CD14-positive monocyte (primary cell): Measurements from ENCODE around the gene TOB2. TPM values are rescaled to one million over a fixed set of nuclear protein-coding genes. Genes with fewer than 3 reads are reported as not detected.

Experiments
- DNase-seq, 3 donors: peaks; one replicate each; pipeline ENCODE4 v3.0.0-alpha.2; 2011 to 2022
- H2AFZ ChIP-seq: 2 replicates; pipeline ENCODE4 v1.6.0; 2012; ENCODE audit warnings: mild to moderate bottlenecking, low read depth, low read length, inconsistent platforms; ENCODE audit not compliant: insufficient read depth, poor library complexity, severe bottlenecking
- H3K27ac ChIP-seq, 2 donors: 1 replicate in 1 of 2; 2 replicates in 1 of 2; pipeline ENCODE4 v1.5.1; 2012 to 2013; ENCODE audit warnings: low read length in 2 of 2, control low read depth in 1 of 2, inconsistent platforms in 1 of 2, low read depth in 1 of 2, mild to moderate bottlenecking in 1 of 2
- H3K27me3 ChIP-seq, 2 donors: one replicate each; pipeline versions ENCODE4 v1.6.0 to v1.6.1; 2011 to 2013; ENCODE audit warnings: low read length in 2 of 2; ENCODE audit not compliant: control insufficient read depth in 2 of 2, insufficient read depth in 2 of 2
- H3K36me3 ChIP-seq, 2 donors: replicated peaks in 1 of 2; 1 replicate in 1 of 2; 2 replicates in 1 of 2; pipeline versions ENCODE4 v1.5.1 to v1.6.1; 2012 to 2013; ENCODE audit warnings: low read length in 2 of 2, control low read depth in 1 of 2, inconsistent platforms in 1 of 2, mild to moderate bottlenecking in 1 of 2; ENCODE audit not compliant: insufficient read depth in 2 of 2, control insufficient read depth in 1 of 2
- H3K4me1 ChIP-seq, 2 donors: 1 replicate in 1 of 2; 2 replicates in 1 of 2; pipeline versions ENCODE4 v1.5.1 to v1.6.1; 2012 to 2013; ENCODE audit warnings: low read length in 2 of 2, control low read depth in 1 of 2, inconsistent platforms in 1 of 2, mild to moderate bottlenecking in 1 of 2, moderate library complexity in 1 of 2; ENCODE audit not compliant: insufficient read depth in 2 of 2, control insufficient read depth in 1 of 2
- H3K4me2 ChIP-seq: replicated peaks from 2 replicates; pipeline ENCODE3; 2012; ENCODE audit warnings: low read length, moderate library complexity, mild to moderate bottlenecking; ENCODE audit not compliant: poor library complexity, severe bottlenecking; ENCODE audit errors: extremely low read depth
- H3K4me3 ChIP-seq, 3 experiments: fragments of 200-600 bp in 1 of 3; sonication (generic) in 1 of 3; replicated peaks in 1 of 3; 1 replicate in 2 of 3; 2 replicates in 1 of 3; pipeline ENCODE4 v1.5.1; 2011 to 2013; ENCODE audit warnings: low read length in 3 of 3, mild to moderate bottlenecking in 3 of 3, control low read depth in 2 of 3, low read depth in 2 of 3, inconsistent platforms in 1 of 3, moderate library complexity in 1 of 3
- H3K79me2 ChIP-seq: 2 replicates; pipeline ENCODE4 v1.6.0; 2012; ENCODE audit warnings: mild to moderate bottlenecking, control low read depth, inconsistent platforms, low read length, moderate library complexity; ENCODE audit not compliant: insufficient read depth
- H3K9ac ChIP-seq: 2 replicates; pipeline ENCODE4 v1.6.0; 2017; ENCODE audit warnings: low read length, mild to moderate bottlenecking; ENCODE audit not compliant: insufficient read depth, poor library complexity, severe bottlenecking
- H3K9me3 ChIP-seq, 2 donors: replicated peaks in 1 of 2; 1 replicate in 1 of 2; 2 replicates in 1 of 2; pipeline versions ENCODE4 v1.5.1 to v1.6.1; 2012 to 2013; ENCODE audit warnings: low read length in 2 of 2, control low read depth in 1 of 2; ENCODE audit not compliant: control insufficient read depth in 1 of 2, insufficient read depth in 1 of 2
- H4K20me1 ChIP-seq: 2 replicates; pipeline ENCODE4 v1.6.0; 2012; ENCODE audit warnings: mild to moderate bottlenecking, low read length, control low read depth, moderate library complexity; ENCODE audit not compliant: insufficient read depth
- H3K27ac Mint-ChIP-seq, 7 donors: one replicate each; pipeline ENCODE4 v1.8.0; 2020; ENCODE audit warnings: mild to moderate bottlenecking in 7 of 7, mixed read lengths in 7 of 7, moderate library complexity in 6 of 7, inconsistent platforms in 2 of 7
- H3K27me3 Mint-ChIP-seq, 3 donors: one replicate each; pipeline ENCODE4 v1.8.0; 2021 to 2022; ENCODE audit warnings: low read depth in 3 of 3, mild to moderate bottlenecking in 3 of 3, mixed read lengths in 3 of 3, moderate library complexity in 3 of 3, inconsistent platforms in 1 of 3
- H3K36me3 Mint-ChIP-seq, 2 donors: one replicate each; pipeline ENCODE4 v1.8.0; 2020; ENCODE audit warnings: mixed read lengths in 2 of 2, inconsistent platforms in 1 of 2, mild to moderate bottlenecking in 1 of 2
- H3K4me1 Mint-ChIP-seq: one replicate; pipeline ENCODE4 v1.8.0; 2020; ENCODE audit warnings: mild to moderate bottlenecking, mixed read lengths
- H3K4me3 Mint-ChIP-seq, 2 donors: one replicate each; pipeline ENCODE4 v1.8.0; 2020; ENCODE audit warnings: mild to moderate bottlenecking in 2 of 2, mixed read lengths in 2 of 2, moderate library complexity in 1 of 2
- H3K9me3 Mint-ChIP-seq, 7 donors: one replicate each; pipeline ENCODE4 v1.8.0; 2020 to 2022; ENCODE audit warnings: mixed read lengths in 7 of 7, mild to moderate bottlenecking in 6 of 7, moderate library complexity in 6 of 7, inconsistent platforms in 2 of 7
- CTCF ChIP-seq: fragments of 200-600 bp; IDR thresholded peaks from one replicate; pipeline ENCODE4 v1.8.0; 2022; ENCODE audit warnings: antibody characterized with exemption, mild to moderate bottlenecking
- WGBS: methylation state at CpG from one replicate; pipeline ENCODE4 v1.1.5; 2013; ENCODE audit warnings: missing lambda C conversion rate; ENCODE audit not compliant: insufficient coverage; 5-methylcytosine and 5-hydroxymethylcytosine counted together
- intact Hi-C, 2 donors: fragments of 100-400 bp; cut with micrococcal nuclease; formaldehyde crosslinking; loops; one replicate each; pipeline versions ENCODE4 v1.15.0 to v1.15.1; 2023
- polyA plus RNA-seq, 3 donors: library from polyadenylated mRNA; depleted of rRNA in 1 of 3; unstranded in 2 of 3; stranded (reverse) in 1 of 3; fragments of 300-500 nt in 2 of 3; fragments of >200 nt in 1 of 3; fragmentation: Illumina TruSeq in 2 of 3; gene quantifications; 1 replicate in 2 of 3; 2 replicates in 1 of 3; pipeline ENCODE4 v1.2.3, GENCODE V29; 2012 to 2021

The TOB2 gene
- polyA plus RNA-seq, 3 donors = 7.0 to 40.4 (median 11.5) TPM

DNA sequence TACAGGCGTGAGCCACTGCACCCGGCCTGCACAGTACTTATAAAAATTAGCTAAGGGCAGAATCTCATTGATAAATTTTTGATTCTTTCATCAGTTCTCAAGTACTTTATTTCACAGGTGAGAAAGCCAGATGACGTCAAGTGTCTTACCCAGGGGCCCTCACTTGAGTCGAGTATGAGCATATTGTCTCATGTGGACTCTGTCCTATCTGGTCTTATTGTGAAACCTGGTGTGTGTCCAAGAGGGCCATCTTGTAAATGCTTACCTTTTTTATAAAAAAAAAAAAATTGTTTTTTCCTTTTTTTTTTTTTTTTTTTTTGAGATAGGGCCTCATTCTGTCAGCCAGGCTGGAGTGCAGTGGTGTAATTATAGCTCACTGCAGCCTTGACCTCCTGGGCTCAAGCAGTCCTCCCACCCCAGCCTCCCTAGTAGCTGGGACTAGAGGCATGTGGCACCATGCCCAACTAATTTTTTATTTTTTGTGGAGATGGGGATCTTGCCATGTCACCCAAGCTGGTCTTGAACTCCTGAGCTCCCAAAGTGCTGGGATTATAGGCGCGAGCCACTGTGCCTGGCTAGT is 28.4 kb upstream of the TOB2 start:
- Histone ChIP-seq H2AFZ (no peak overlapping the region), H3K36me3 (peaks cover 5 to 49% of the 10 kb centered on the region in 2 donors), H4K20me1 (peaks cover 53% of the 10 kb centered on the region), H3K4me2 (no peak overlapping the region), H3K27ac (no peak overlapping the region), H3K79me2 (peaks cover 96% of the 10 kb centered on the region), H3K4me3 (no peak overlapping the region), H3K9me3 (no peaks in the 10 kb centered on the region), H3K27me3 (no peaks in the 10 kb centered on the region), H3K4me1 (peaks cover 1 to 10% of the 10 kb centered on the region in 2 donors), H3K9ac (no peak overlapping the region)
- no peaks in the 10 kb centered on the region for H3K9me3 Mint-ChIP-seq
- H3K4me1 Mint-ChIP-seq = peaks cover 23% of the 10 kb centered on the region
- TF ChIP-seq CTCF = no peak
- no peak for DNase-seq
- H3K36me3 Mint-ChIP-seq = peaks cover 25 to 42% of the 10 kb centered on the region in 2 donors
- no peak overlapping the region for H3K27ac Mint-ChIP-seq
- intact Hi-C loops = loop anchor here in 1 of 2 donors (10.0 kb wide), 1 partner anchor 150 kb away; the partner anchor contains the start of genes DESI1 and XRCC6
- no peak overlapping the region for H3K4me3 Mint-ChIP-seq
- 94% methylated on average over 2 of the region's 6 CpGs for WGBS
- H3K27me3 Mint-ChIP-seq = no peaks in the 10 kb centered on the region

DNA sequence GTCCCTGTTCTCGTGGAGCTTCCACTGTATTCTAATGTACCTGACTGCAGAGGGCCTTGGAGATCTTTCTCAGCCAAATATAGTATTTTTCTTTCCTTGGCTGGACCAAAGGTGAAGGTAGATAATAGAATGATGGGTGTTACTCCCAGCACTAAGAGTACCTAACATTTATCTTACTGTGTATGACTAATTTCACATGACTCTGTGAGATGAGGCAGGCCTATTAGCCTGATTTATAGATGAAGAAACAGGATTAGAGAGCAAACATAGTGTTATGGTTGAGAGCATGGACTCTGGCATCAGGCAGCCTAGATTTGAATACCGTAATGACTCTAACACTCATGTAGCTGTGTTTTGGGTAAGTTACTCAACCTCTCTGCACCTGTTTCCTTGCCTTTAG is 25.0 kb upstream of the TOB2 start:
- Histone ChIP-seq H3K79me2 (peaks cover 93% of the 10 kb centered on the region), H3K9me3 (no peaks in the 10 kb centered on the region), H3K4me1 (peaks cover 16 to 29% of the 10 kb centered on the region in 2 donors), H3K36me3 (peaks cover 11 to 41% of the 10 kb centered on the region in 2 donors), H3K27me3 (no peaks in the 10 kb centered on the region), H3K27ac (peak overlapping the region in 1 of 2 donors; percentile 28), H3K4me3 (no peak overlapping the region), H3K4me2 (no peak overlapping the region), H4K20me1 (peaks cover 22% of the 10 kb centered on the region), H3K9ac (no peak overlapping the region), H2AFZ (no peak overlapping the region)
- intact Hi-C loops = loop anchor here in 1 of 2 donors (10.0 kb wide), 1 partner anchor 153 kb away; the partner anchor contains the start of genes DESI1 and XRCC6
- peaks cover 25 to 35% of the 10 kb centered on the region in 2 donors for H3K36me3 Mint-ChIP-seq
- peaks cover 30% of the 10 kb centered on the region for H3K4me1 Mint-ChIP-seq
- H3K27me3 Mint-ChIP-seq = no peaks in the 10 kb centered on the region
- no peak for TF ChIP-seq CTCF
- no CpG with 5 or more reads among the region's 2 CpGs for WGBS
- no peak for DNase-seq
- peak overlapping the region in 1 of 7 donors; percentile 33 for H3K27ac Mint-ChIP-seq
- no peaks in the 10 kb centered on the region for H3K9me3 Mint-ChIP-seq
- no peak overlapping the region for H3K4me3 Mint-ChIP-seq
